Testis (tissue), 2 donors: ENCODE results near the gene MRPL42.

ENCODE experiments used
- CTCF ChIP-seq, 3 experiments: fragments of 450-650 bp in 2 of 3; fragments of 200-600 bp in 1 of 3; sonication (generic) in 1 of 3; IDR thresholded peaks; one replicate each; pipeline ENCODE4 v1.5.1; 2016 to 2019; ENCODE audit warnings: antibody characterized with exemption in 3 of 3, mild to moderate bottlenecking in 2 of 3, moderate library complexity in 1 of 3
- POLR2A ChIP-seq: fragments of 450-650 bp; IDR thresholded peaks from one replicate; pipeline ENCODE4 v1.6.1; 2017; ENCODE audit warnings: antibody characterized with exemption, mild to moderate bottlenecking, moderate library complexity

- TF ChIP-seq CTCF (IDR thresholded peaks at IDR 0.05) (no peak), POLR2A (no peak)
Measured at GRCh38 chr12:93465841-93466240, 1.5 kb upstream of the MRPL42 start.
